NCI-H748 treated with DMSO at 0.1 percent for 48 hours (cell line): ENCODE measurements around the gene OR8J1.
"Not testable (repeated sequence)": the region's sequence is repeated elsewhere in the genome, so short reads cannot be mapped to it uniquely, and the experiment has no call there.

Experiments
- DNase-seq: peaks from one replicate; lab custom pipeline; 2025; lab: John Stamatoyannopoulos, UW

OR8J1 gene

DNA sequence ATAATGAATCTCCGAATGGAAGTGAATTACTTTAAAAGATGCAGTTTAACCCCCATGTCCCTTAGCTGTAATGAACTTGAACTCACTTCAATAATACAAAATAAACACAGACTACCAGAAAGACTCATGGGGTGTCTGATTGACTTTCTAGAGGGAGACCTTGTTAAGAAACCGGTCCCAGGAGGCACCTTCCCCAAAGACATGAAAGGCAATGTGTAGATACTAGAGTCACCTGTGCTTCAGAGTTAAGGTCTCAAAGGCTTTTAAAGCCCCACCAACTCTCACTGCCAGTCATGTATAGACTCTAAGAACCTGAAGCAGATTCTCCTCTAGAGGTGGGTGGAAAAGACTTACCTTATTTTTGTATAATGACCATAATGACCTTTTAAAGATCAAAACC lies at the start of gene OR8J1:
Gene OR8J1, plus strand, starts transcription at position 301 of the 400 bp plus-strand sequence. CDS start 5,956 bp downstream, outside the sequence.
- no peak for DNase-seq

- no peak for DNase-seq
Measured at GRCh38 chr11:56307836-56308235, 46.3 kb upstream of the OR8J1 start.

DNA sequence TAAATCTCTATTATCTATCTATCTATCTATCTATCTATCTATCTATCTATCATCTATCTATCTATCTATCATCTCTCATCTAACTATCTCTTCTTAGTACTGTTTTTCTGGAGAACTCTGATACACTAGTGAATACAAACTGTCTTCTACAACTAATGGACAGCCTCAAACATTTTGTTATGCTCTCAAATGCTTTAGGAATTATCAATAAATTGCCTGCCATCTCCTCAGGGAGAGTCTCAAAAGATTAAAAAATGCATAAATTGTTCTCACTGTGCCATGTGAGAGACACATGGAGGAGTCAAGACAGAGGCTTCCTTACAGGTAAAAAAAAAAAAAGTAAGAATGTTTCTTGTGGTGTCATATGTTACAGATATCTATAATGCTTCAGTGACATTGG lies 39.2 kb upstream of the OR8J1 start, which contains the start of gene OR8K3:
Gene OR8K3, plus strand, starts transcription at position 301 of the 400 bp plus-strand sequence. CDS start 3,163 bp downstream, outside the sequence.
- DNase-seq: no peak

GRCh38 chr11:56331861-56332491 lies 22.1 kb upstream of the OR8J1 start:
- DNase-seq: no peak

DNA sequence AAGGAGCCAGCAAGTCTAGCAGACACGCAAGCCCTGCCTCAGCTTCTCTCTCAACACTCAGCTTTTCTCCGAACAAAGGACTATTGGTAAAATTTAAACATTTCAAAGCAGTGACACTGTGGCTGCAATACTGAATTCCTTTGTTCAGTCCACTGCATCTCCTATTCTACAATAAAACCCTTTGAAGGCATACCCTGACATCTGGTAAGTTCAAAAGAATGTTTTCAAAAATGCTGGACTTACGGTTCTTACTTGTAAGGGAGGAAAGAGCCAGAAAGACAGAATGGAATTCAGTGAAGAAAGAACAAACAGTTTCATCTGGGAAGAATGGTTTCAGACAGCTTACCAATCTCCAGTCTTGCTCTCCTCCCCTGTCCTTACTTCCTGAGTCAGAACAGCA lies 20.9 kb upstream of the OR8J1 start:
- DNase-seq: no peak

- no peak for DNase-seq
Measured at GRCh38 chr11:56340289-56340688, 13.8 kb upstream of the OR8J1 start.

DNA sequence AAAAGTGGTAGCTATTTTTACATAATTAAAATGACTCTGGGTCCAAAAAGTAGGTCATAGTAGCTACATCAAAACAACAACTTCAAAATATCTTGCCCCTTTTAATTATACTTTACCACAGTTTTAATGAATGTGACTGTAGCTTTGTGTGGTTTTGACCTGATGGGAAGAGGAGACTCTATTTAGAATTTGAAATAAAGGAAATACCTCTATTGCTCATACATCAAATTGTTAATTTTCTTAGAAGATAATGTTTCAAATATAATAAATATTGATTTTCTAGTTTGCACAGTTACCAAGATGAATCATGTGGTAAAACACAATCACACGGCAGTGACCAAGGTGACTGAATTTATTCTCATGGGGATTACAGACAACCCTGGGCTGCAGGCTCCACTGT lies 8.4 kb upstream of the OR8J1 start, which contains the start of gene OR8K1:
Gene OR8K1, plus strand, starts transcription at position 301 of the 400 bp plus-strand sequence. Its CDS starts 0 bp downstream, at position 301.
- DNase-seq: no peak

GRCh38 chr11:56375324-56375723 lies 21.2 kb downstream of the OR8J1 start, which contains the start of gene OR8U1:
OR8U1 (plus strand) TSS chr11:56375624; CDS start chr11:56375624, 0 bp downstream.
- DNase-seq: no peak

GRCh38 chr11:56380120-56380519 lies 26.0 kb downstream of the OR8J1 start:
- DNase-seq: no peak

DNA sequence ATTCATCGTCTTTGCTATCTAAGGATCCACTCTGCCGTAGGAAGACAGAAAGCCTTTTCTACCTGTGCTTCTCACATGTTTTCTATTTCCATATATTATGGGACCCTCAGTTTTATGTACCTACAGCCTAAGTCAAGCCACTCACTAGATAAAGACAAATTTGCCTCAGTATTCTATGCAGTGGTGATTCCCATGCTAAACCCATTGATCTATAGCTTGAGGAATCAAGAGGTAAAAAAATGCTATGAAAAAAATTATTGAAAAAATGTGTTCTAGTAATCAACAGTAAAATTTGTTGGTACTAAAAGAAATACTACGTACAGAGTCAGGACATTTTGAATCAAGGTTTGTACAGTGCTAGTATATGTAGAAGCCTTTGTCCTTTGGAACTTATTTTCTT lies 40.3 kb downstream of the OR8J1 start:
- no peak for DNase-seq

GRCh38 chr11:56396047-56396446 lies 42.0 kb downstream of the OR8J1 start:
- DNase-seq: no peak

GRCh38 chr11:56401858-56402461 lies 47.9 kb downstream of the OR8J1 start:
- DNase-seq: not testable (repeated sequence)

DNA sequence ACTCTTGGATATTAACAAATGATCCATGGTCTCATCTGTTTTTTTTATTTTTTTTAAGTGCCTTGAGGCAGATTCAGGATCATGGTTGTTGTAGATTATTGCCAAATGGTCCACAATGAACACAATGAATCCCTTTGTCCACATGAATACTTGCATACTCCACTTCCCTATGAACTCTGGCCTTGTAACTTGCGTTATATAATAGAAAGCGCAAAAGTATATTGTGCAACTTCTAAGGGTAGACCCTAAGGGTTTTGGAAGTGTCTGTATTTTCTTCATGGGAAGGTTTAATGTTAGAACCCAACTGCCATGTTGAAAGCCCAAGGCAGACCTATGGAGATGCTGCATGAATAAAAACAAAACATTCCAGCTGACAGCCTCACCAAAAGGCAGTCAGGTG lies 50.3 kb downstream of the OR8J1 start:
- DNase-seq: no peak

- DNase-seq: no peak
Measured at GRCh38 chr11:56410801-56411200, 56.7 kb downstream of the OR8J1 start.
